Measurements from ENCODE around the gene APLP1.
"Not testable (repeated sequence)": the region's sequence is repeated elsewhere in the genome, so short reads cannot be mapped to it uniquely, and the experiment has no call there.

APLP1 gene

DNA sequence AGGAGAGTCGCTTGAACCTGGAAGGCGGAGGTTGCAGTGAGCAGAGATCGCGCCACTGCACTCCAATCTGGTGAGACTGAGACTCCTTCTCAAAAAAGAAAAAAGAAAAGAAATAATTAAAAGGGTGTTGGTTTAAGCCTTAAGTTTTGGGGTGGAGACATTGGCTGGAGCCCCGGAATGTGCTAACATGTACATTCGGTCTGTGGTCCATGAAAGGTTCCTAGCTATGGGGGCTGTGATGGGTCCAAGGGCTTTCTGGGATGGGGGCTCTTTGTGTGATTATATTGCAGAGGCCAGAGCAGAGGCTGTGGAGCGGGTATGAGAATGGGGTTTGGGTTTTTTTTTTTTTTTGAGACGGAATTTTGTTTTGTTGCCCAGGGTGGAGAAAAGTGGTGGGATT lies 17.5 kb downstream of the APLP1 start:
- no peak for DNase-seq

GRCh38 chr19:35887197-35887596 lies 18.8 kb downstream of the APLP1 start:
- DNase-seq: no peak

DNA sequence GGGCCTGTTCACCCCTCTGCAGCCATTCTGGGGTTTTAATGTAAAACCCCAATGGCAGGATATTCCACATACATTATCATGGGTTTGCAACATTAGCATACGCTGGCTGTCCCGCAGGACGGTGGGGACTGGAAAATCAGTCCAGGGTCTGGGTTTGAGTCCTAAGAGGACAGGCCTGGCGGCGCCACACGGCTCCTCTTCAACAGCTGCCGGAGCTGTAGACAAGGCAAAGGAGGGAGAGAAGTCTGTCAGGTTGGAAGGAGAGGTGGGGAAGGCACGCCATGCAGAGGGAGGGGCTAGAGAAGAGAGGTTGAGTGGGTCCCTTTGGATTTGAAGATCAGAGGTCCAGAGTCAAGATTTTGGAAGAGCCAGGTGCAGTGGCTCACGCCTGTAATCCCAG lies 20.0 kb downstream of the APLP1 start:
- DNase-seq: no peak

DNA sequence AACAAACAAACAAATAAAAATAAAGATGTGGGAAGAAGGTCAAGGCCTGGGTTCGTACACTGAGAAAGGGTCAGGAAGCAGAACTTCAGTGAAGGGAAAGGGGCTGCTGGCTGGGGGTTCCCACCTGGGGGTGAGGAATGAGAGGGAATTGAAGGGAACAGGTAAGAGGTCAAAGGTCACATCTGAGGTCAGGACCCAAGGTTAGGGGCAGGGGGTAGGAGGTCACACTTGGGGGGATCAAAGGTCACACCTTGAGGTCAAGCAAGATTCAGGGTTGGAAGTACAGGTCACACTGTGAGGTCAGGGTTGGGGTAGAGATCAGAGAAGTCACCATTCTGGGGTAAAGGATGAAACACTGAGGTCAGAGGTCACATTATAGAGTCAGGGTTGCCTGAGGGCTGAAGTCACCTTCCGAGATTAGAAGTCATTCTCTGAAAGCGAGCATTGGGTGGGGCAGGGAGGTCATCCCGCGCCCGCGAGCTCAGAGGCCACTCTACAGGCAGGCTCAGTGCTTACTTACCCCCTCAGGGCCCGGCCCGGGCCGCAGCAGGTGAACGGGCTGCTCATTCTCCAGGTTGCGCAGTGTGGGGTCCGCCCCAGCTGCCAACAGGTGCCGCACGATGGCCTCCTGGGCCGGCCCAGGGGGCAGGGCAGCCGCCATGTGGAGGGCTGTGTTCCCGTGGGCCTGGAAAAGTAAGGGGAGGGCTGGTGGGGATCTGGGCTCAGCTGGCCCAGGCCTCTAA lies 21.2 kb downstream of the APLP1 start:
- no peak for DNase-seq

GRCh38 chr19:35890113-35890650 lies 21.8 kb downstream of the APLP1 start:
- DNase-seq: no peak

DNA sequence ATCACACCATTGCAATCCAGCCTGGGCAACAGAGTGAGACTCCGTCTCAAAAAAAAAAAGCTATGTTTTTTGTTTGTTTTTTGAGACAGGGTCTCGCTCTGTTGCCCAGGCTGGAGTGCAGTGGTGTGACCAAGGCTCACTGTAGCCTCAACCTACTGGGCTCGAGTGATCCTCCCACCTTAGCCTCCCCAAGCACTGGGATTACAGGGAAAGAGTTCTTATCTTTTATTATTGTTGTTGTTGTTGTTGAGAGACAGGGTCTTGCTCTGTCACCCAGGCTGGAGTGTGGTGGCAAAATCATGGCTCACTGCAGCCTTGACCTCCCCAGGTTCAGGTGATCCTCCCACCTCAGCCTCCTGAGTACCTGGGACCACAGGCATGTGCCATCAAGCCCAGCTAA lies 23.4 kb downstream of the APLP1 start:
- not testable (repeated sequence) for DNase-seq

GRCh38 chr19:35894342-35894741 lies 26.0 kb downstream of the APLP1 start:
- no peak for DNase-seq

- no peak for DNase-seq
These were observed 27.7 kb downstream of the APLP1 start for GRCh38 chr19:35895911-35896642.

- DNase-seq: no peak
These were observed 28.3 kb downstream of the APLP1 start for GRCh38 chr19:35896643-35897040.

GRCh38 chr19:35897706-35898451 lies 29.5 kb downstream of the APLP1 start:
- DNase-seq: no peak

DNA sequence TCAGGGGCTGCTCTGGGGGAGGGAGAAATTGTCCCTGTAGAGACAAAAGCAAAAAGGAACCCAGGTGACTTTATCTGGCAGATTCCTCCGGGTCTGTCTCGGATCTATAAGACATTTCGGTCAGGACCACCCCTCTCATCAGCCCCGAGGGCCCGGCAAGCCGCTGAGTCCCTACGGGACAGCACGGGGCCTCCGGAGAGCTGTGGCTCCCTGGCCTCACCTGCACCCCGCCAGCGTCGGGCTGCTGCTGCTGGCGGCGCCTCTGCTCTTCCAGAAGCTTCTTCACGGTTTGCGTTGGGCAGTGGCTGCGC lies 30.1 kb downstream of the APLP1 start:
- DNase-seq: no peak

- DNase-seq: peak; percentile 37
These were observed 31.3 kb downstream of the APLP1 start for GRCh38 chr19:35899547-35900214.

GRCh38 chr19:35901055-35901644 lies 32.8 kb downstream of the APLP1 start:
- DNase-seq: no peak

- no peak for DNase-seq
These were observed 33.7 kb downstream of the APLP1 start, which contains the start of gene HCST for GRCh38 chr19:35901854-35902661. TSS of gene HCST (plus strand) at chr19:35902529. CDS start at chr19:35902594, 65 bp downstream.

- no peak for DNase-seq
These were observed 34.6 kb downstream of the APLP1 start for GRCh38 chr19:35902870-35903475.

DNA sequence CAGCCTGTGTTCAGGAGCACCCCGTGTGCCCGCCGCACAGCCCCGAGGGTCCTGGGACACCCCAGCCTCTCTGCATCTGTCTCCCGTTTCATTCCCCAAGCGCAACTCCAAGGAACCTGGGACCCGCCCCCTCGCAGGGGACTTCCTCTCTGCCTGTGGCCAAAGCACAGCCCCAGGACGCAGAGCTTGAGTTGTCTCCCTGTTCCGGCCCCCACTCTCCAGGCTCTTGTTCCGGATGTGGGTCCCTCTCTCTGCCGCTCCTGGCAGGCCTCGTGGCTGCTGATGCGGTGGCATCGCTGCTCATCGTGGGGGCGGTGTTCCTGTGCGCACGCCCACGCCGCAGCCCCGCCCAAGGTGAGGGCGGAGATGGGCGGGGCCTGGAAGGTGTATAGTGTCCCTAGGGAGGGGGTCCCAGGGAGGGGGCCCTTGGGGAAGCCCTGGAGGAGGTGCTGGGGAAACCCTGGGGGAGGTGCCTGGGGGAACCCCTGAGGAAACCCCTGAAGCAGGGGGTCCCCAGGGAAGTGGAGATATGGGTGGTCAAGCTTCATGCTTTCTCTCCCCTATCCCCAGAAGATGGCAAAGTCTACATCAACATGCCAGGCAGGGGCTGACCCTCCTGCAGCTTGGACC lies 35.3 kb downstream of the APLP1 start:
- no peak for DNase-seq

DNA sequence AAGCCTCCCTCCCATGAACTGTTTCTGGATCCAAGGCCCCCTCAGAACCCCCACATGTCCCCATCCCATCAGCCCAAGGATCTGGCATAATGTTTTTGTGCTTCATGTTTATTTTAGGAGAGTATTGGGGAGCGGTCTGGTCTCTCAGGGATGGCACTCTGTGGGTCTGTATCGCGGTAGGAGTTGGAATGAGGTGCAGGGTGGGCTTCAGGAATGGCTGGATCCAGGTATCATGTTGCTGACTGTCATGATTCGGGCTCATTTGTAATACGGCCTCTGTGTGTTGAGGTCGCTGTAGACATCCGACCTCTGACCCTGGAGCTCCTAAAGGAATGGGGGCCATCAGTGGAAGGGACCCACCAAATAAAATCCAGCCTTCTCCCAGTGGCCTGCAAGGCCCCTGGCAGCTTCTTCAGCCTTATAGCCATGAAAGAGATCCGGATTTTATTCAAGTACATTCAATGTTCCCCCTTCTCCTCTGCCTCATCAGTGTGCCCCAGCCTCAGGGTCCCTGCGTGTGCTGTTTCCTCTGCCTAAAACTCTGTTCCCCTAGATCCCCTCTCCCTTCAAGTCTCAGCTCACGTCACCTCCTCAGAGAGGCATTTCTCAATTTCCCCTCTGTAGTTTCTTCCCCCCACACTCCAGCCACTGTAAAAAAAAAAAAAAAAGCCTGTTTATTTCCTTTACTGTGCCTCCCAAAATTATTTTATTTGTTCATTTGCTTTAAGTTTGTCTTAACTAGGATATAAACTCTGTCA lies 36.1 kb downstream of the APLP1 start:
- no peak for DNase-seq

DNA sequence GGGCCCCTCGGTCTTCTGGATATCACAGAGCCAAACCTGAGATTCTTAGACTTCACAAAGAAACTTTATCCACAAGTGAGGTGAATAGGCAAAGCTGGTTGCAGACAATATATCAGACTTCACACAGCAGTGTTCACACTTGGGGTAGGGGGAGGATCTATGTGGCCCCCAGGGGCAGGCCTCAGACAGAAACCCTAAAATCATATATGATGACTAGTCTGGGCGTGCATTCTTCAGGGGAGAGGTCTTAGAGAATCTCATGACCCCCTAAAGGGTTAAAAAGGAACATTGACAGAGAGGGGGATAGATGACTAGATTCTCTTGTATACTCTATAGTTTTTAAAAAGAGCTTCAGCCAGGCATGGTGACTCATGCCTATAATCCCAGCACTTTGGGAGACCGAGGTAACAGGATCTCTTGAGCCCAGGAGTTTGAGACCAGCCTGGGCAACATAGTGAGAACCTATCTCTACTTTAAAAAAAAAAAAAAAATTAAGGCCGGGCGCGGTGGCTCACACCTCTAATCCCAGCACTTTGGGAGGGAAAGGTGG lies 36.9 kb downstream of the APLP1 start:
- no peak for DNase-seq

GRCh38 chr19:35907377-35907745 lies 39.0 kb downstream of the APLP1 start:
- DNase-seq: no peak

GRCh38 chr19:35908010-35908441 lies 39.7 kb downstream of the APLP1 start, which contains the start of gene TYROBP:
TSS of gene TYROBP (minus strand) at chr19:35908295. CDS start at chr19:35908228, 67 bp downstream.
- DNase-seq: no peak
